Measurements from ENCODE around the gene SWI5.

Gene SWI5

GRCh38 chr9:128298535-128299482, 22.7 kb downstream of the SWI5 start:
- DNase-seq, result no peak
- Histone ChIP-seq H3K36me3 (no peaks in the 10 kb centered on the region), H3K27ac (no peak overlapping the region), H3K9me3 (ENCODE audit: severe bottlenecking) (no peaks in the 10 kb centered on the region), H3K4me3 (ENCODE audit: low read depth, low read length) (no peak overlapping the region), H3K27me3 (ENCODE audit: insufficient read depth, low read depth, severe bottlenecking) (no peaks in the 10 kb centered on the region)
- no peak for TF ChIP-seq CTCF (IDR thresholded peaks at IDR 0.05; ENCODE audit: low read depth, low read length)

GRCh38 chr9:128304136-128304970, 28.3 kb downstream of the SWI5 start:
- Histone ChIP-seq H3K4me3 (ENCODE audit: low read depth, low read length) (no peak overlapping the region), H3K36me3 (peaks cover 30% of the 10 kb centered on the region), H3K9me3 (ENCODE audit: severe bottlenecking) (no peaks in the 10 kb centered on the region), H3K27me3 (ENCODE audit: insufficient read depth, low read depth, severe bottlenecking) (no peaks in the 10 kb centered on the region), H3K27ac (peak overlapping the region; percentile 51)
- no peak for DNase-seq
- TF ChIP-seq CTCF (IDR thresholded peaks at IDR 0.05; ENCODE audit: low read depth, low read length), result no peak

GRCh38 chr9:128304971-128305288, 28.9 kb downstream of the SWI5 start:
- TF ChIP-seq CTCF (IDR thresholded peaks at IDR 0.05; ENCODE audit: low read depth, low read length), result no peak
- H3K27ac ChIP-seq, result peak overlapping the region; percentile 62
- H3K36me3 ChIP-seq, result peaks cover 36% of the 10 kb centered on the region
- DNase-seq, result peak; percentile 95
- H3K27me3 ChIP-seq (ENCODE audit: insufficient read depth, low read depth, severe bottlenecking), result no peaks in the 10 kb centered on the region
- no peak overlapping the region for H3K4me3 ChIP-seq (ENCODE audit: low read depth, low read length)
- H3K9me3 ChIP-seq (ENCODE audit: severe bottlenecking), result no peaks in the 10 kb centered on the region

- no peaks in the 10 kb centered on the region for H3K9me3 ChIP-seq (ENCODE audit: severe bottlenecking)
- TF ChIP-seq CTCF (IDR thresholded peaks at IDR 0.05; ENCODE audit: low read depth, low read length), result no peak
- no peak overlapping the region for H3K27ac ChIP-seq
- H3K27me3 ChIP-seq (ENCODE audit: insufficient read depth, low read depth, severe bottlenecking), result no peaks in the 10 kb centered on the region
- no peak overlapping the region for H3K4me3 ChIP-seq (ENCODE audit: low read depth, low read length)
- no peak for DNase-seq
- peaks cover 71% of the 10 kb centered on the region for H3K36me3 ChIP-seq
Measured at GRCh38 chr9:128309551-128309950, 33.5 kb downstream of the SWI5 start.

GRCh38 chr9:128310461-128310860, 34.4 kb downstream of the SWI5 start:
- no peak overlapping the region for H3K4me3 ChIP-seq (ENCODE audit: low read depth, low read length)
- H3K36me3 ChIP-seq, result peaks cover 78% of the 10 kb centered on the region
- no peak for DNase-seq
- H3K27me3 ChIP-seq (ENCODE audit: insufficient read depth, low read depth, severe bottlenecking), result no peaks in the 10 kb centered on the region
- no peak overlapping the region for H3K27ac ChIP-seq
- H3K9me3 ChIP-seq (ENCODE audit: severe bottlenecking), result no peaks in the 10 kb centered on the region
- no peak for TF ChIP-seq CTCF (IDR thresholded peaks at IDR 0.05; ENCODE audit: low read depth, low read length)

All from WERI-Rb-1 (cell line).